GM18870 (cell line): ENCODE data around the gene S100A5.
"Not testable (repeated sequence)": the region's sequence is repeated elsewhere in the genome, so short reads cannot be mapped to it uniquely, and the experiment has no call there.

Experiments used
- ATAC-seq: cut with Tn5 transposase; IDR thresholded peaks from one replicate; pipeline ENCODE4 v1.9.1; 2021; ENCODE audit warnings: moderate library complexity; ENCODE audit not compliant: unreplicated experiment

S100A5 gene

DNA sequence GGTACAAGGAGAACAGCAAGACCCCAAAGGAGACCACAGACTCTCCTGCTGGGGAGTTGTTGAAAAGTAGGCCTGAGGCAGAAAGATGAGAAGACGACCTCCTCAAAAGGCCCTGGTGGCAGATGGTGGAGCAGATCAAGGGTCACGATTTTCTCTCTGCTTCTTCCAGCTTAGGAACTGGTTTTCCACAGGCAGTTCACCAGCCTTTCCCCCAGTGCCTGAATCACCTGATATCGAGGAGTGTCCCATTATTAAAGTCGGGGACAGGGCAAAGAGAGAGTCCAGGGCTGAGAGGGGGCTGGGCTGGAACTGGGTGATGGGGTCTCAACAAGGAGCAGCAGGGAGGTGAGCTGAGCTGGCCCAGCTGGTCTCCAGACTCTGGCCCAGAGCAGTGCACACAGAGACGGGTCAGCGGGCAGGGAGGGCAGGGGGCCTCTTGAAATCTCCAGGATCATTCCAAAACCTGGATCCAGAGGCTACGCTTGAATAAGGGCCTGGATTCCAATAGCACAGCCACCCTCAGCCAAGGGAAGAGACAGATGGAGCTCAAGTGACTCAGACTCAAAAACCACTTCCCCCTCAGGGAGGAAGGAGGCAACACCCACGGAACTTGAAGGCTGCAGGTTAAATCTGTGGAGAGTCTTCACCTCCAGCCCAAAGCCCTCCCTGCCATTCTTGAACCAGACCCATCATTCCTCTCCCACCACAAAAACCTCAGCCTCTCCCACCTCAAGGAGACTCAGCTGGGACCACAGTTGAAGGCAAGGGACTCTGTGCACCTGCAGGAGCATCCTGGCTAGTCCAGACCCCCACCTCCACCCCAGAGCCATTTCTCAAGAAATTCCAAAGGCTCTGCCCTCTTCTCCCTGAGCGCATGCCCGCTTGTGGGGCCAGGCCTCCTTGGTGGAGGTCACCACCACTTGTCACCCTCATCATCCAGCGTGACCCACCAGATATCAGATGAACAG lies at the start of gene S100A5:
Gene S100A5 (minus strand): TSS at position 541 of the 968 bp plus-strand sequence. CDS start 743 bp downstream, outside the sequence.
- no peak for ATAC-seq

GRCh38 chr1:153588482-153588881 lies 47.7 kb upstream of the S100A5 start:
- no peak for ATAC-seq

- ATAC-seq: not testable (repeated sequence)
Measured at GRCh38 chr1:153588033-153588432, 47.3 kb upstream of the S100A5 start.

DNA sequence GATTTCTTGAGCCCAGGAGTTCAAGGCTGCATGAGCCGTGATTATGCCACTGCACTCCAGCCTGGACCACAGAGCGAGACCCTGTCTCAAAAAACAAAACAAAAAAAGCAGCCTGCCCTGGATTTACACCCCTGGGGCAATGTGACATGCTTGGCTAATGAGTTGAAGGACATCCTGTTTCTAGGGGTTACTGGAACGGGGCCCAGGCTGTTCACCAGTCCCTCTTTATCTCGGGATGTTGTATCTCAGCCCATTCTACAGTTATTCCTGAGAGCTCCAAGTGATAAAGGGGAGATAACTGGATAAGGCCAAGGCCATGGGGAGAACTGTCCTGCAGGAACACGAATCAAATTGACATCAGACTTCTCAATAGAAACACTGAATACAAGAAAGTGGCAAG lies 46.6 kb upstream of the S100A5 start:
- ATAC-seq: no peak

GRCh38 chr1:153586347-153586746 lies 45.6 kb upstream of the S100A5 start:
- ATAC-seq: no peak

DNA sequence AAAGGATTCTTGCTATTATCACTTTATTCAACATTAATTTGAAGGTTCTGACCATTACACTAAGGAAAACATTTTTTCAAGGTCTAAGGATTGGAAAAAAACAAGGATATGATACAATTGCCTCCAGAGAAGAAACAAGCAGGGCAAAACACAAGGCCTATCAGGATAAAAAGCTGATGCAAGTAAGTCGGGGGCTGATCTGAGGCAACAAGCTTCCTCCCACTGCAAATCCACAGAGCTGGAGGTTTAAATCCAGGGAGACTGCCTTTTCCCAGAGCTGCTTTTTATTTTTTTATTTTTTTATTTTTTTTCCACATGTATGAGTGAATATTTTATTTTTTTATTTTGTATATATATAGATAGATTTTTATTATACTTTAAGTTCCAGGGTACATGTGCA lies 44.3 kb upstream of the S100A5 start:
- ATAC-seq: no peak

GRCh38 chr1:153583976-153584375 lies 43.2 kb upstream of the S100A5 start:
- no peak for ATAC-seq

GRCh38 chr1:153583514-153583913 lies 42.8 kb upstream of the S100A5 start:
- ATAC-seq: not testable (repeated sequence)

- ATAC-seq: not testable (repeated sequence)
Measured at GRCh38 chr1:153582836-153583235, 42.1 kb upstream of the S100A5 start.

DNA sequence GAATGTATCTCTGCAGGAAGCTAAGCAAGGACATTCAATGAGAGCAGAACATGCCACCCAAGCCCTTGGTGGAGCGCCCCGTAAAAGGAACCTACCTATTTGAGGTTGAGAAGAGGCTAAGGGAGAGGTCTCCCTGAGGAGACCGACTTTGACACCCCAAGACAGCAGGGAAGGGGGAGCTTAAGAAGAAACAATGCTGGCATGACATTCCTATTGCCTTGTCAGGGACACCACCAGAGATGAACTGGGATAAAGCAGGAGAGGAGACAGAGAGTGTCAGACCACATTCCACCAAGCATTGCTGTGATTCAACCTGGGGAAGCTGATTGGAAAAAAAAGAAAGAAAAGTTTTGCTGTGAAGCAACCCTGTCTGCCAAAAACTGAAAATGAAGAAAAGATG lies 38.2 kb upstream of the S100A5 start:
- no peak for ATAC-seq

GRCh38 chr1:153578490-153578889 lies 37.8 kb upstream of the S100A5 start:
- ATAC-seq: no peak

GRCh38 chr1:153577624-153578051 lies 36.9 kb upstream of the S100A5 start:
- no peak for ATAC-seq

- no peak for ATAC-seq
Measured at GRCh38 chr1:153577138-153577537, 36.4 kb upstream of the S100A5 start.

- ATAC-seq: not testable (repeated sequence)
Measured at GRCh38 chr1:153575497-153575896, 34.8 kb upstream of the S100A5 start.

- ATAC-seq: not testable (repeated sequence)
Measured at GRCh38 chr1:153575081-153575491, 34.4 kb upstream of the S100A5 start.

DNA sequence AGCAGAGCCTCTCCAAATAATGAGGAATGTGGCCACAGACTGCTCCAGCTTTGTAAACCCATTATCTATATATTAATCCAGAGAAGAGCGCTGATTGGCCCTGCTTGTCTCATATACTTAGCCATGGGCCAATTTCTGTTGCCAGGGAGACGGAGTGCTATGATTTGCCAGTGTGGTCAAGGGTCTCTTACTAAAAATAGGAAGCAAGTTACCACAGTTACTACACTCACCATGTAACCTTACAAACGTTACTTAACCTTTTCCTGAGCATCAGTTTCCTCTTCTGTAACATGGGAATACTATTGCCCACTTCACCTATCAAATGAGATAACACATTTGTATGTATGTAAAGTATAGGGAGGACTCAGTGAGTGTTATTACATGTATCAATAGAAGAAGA lies 32.6 kb upstream of the S100A5 start:
- no peak for ATAC-seq

DNA sequence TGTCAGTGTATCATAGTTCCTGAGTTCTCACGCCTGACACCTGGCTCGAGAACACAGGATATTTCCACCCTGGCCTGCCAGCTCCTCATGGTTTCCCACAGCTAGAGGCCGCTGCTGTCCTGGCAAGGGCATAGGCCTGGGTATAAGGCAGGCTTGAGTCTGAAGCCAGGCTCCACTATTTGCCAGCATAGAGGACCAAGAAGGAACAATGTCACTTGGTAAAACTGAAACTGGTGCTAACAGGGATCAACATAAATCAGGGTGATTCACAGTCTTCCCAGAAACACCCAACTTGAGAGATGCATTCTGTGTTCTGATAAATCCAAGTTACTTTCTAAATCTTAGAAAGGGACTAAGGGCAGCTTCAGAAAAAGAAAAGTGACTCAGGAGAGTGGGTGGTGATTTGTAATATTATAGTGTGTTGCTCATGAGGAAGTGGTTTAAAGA lies 31.9 kb upstream of the S100A5 start:
- ATAC-seq: no peak

DNA sequence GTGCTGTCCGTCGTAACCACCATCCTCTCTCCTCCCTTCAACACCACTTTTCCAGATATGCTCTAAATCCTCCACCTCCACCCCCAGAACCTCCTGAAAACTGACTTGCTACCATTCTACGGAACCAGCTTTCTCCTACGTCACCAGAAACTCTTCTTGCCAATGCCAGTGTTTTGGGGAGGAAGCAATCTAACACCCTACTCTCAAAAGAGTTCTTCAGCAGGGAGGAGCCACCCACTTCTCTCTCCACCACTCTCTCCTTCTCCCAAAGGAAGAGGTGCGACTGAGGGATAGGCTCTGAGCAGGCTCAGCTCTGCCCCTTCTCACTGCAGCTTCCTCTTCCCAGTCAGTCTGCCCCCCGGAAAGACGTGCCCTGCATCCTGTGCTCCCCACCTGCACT lies 31.0 kb upstream of the S100A5 start:
- no peak for ATAC-seq

DNA sequence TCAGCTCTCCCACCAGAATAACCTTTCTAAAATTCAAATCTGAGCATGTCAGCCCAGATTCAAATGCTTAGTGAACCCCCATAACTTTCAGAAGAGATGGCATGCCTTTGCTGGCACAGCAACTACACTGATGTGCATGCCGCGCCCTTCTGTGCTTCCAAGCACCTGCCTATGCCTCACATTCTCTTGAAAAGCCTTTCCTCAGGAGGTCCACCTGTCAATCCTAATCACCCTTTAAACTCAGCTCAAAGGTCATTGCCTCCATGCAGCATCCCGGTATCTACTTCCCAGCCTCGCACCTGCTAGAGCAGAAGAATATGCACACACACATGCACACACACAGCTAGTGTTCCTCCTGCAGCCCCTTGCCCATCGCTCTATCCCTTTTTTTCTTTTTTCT lies 30.1 kb upstream of the S100A5 start:
- ATAC-seq: no peak

DNA sequence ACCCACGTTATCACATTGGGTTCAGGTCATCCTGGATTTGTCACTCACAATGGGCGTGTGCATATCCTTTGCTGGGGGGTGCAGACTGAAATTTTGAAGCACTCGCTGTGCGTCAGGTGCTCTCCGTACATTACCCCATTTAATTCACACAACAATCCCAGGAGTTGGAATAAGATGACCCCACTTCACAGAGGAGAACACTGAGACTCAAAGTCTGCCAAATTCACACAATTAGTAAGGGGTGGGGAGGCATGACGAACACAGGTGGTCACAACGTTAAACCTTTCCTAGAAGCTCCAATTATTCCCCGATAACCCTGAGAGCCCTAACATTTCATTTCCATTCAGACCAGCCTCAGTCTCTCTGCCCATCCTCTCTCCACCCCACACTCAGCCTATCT lies 28.7 kb upstream of the S100A5 start:
- no peak for ATAC-seq

- ATAC-seq: no peak
Measured at GRCh38 chr1:153568367-153569099, 27.8 kb upstream of the S100A5 start.
